ENCODE data around the gene KCTD12.

Gene KCTD12

GRCh38 chr13:76886005-76886291, 257 bp downstream of the KCTD12 start:
- no peak for DNase-seq

- DNase-seq: peak; percentile 70
These were observed 801 bp downstream of the KCTD12 start for GRCh38 chr13:76885203-76886004.

- no peak for DNase-seq
These were observed 1.4 kb downstream of the KCTD12 start for GRCh38 chr13:76884907-76885202.

- DNase-seq: peak; percentile 79
These were observed 1.9 kb downstream of the KCTD12 start for GRCh38 chr13:76884186-76884906.

GRCh38 chr13:76883236-76883635, 3.0 kb downstream of the KCTD12 start:
- DNase-seq: no peak

- DNase-seq: peak; percentile 38
These were observed 3.8 kb downstream of the KCTD12 start for GRCh38 chr13:76882431-76882830.

GRCh38 chr13:76879883-76880270, 6.3 kb downstream of the KCTD12 start:
- no peak for DNase-seq

GRCh38 chr13:76879203-76879882, 6.9 kb downstream of the KCTD12 start:
- DNase-seq: peak; percentile 71

GRCh38 chr13:76878043-76878442, 8.2 kb downstream of the KCTD12 start:
- DNase-seq: no peak

- DNase-seq: no peak
These were observed 10.9 kb downstream of the KCTD12 start for GRCh38 chr13:76875271-76875815.

GRCh38 chr13:76874479-76874878, 11.7 kb downstream of the KCTD12 start:
- DNase-seq: peak; percentile 44

- no peak for DNase-seq
These were observed 12.8 kb downstream of the KCTD12 start for GRCh38 chr13:76873445-76873844.

GRCh38 chr13:76872675-76873074, 13.5 kb downstream of the KCTD12 start:
- no peak for DNase-seq

- no peak for DNase-seq
These were observed 14.8 kb downstream of the KCTD12 start for GRCh38 chr13:76871432-76871831.

- DNase-seq: peak; percentile 27
These were observed 17.8 kb downstream of the KCTD12 start for GRCh38 chr13:76868371-76868770.

- DNase-seq: no peak
These were observed 20.2 kb downstream of the KCTD12 start for GRCh38 chr13:76865996-76866503.

GRCh38 chr13:76865109-76865508, 21.1 kb downstream of the KCTD12 start:
- DNase-seq: no peak

GRCh38 chr13:76864259-76864658, 21.9 kb downstream of the KCTD12 start:
- no peak for DNase-seq

GRCh38 chr13:76863022-76863421, 23.2 kb downstream of the KCTD12 start:
- DNase-seq: no peak

GRCh38 chr13:76861859-76862258, 24.3 kb downstream of the KCTD12 start:
- no peak for DNase-seq

GRCh38 chr13:76860706-76861105, 25.5 kb downstream of the KCTD12 start:
- no peak for DNase-seq

GRCh38 chr13:76854894-76855293, 31.3 kb downstream of the KCTD12 start:
- DNase-seq: no peak

- no peak for DNase-seq
These were observed 32.1 kb downstream of the KCTD12 start for GRCh38 chr13:76853921-76854608.
